Hepatocyte (in vitro differentiated cells): ENCODE data around the gene KRTAP19-5. TPM values are rescaled to one million over a fixed set of nuclear protein-coding genes. Genes with fewer than 3 reads are reported as not detected.
A peak's percentile ranks its signal among the peaks of the same experiment; 100 is the strongest.
"Not testable (repeated sequence)": the region's sequence is repeated elsewhere in the genome, so short reads cannot be mapped to it uniquely, and the experiment has no call there.

Source experiments
- DNase-seq: peaks from one replicate; pipeline ENCODE4 v3.0.0-alpha.2; 2016; ENCODE audit warnings: low spot score
- H2AFZ ChIP-seq: fragments of 200-600 bp; sonication (generic); 2 replicates; pipeline ENCODE4 v1.6.0; 2016; ENCODE audit warnings: antibody characterized with exemption, mild to moderate bottlenecking
- H3K27ac ChIP-seq: fragments of 200-600 bp; sonication (generic); 2 replicates; pipeline ENCODE4 v1.5.1; 2016; ENCODE audit warnings: mild to moderate bottlenecking
- H3K27me3 ChIP-seq: fragments of 200-600 bp; sonication (generic); 2 replicates; pipeline ENCODE4 v1.6.1; 2016
- H3K36me3 ChIP-seq: fragments of 200-600 bp; sonication (generic); replicated peaks from 2 replicates; pipeline ENCODE4 v1.5.1; 2016; ENCODE audit warnings: low read depth; ENCODE audit not compliant: insufficient read depth
- H3K4me1 ChIP-seq: fragments of 200-600 bp; sonication (generic); 2 replicates; pipeline ENCODE4 v1.5.1; 2016; ENCODE audit warnings: mild to moderate bottlenecking, moderate library complexity; ENCODE audit not compliant: insufficient read depth
- H3K4me2 ChIP-seq: fragments of 200-600 bp; sonication (generic); 2 replicates; pipeline ENCODE4 v1.6.0; 2016
- H3K4me3 ChIP-seq: fragments of 200-600 bp; sonication (generic); 2 replicates; pipeline ENCODE4 v1.5.1; 2016; ENCODE audit warnings: mild to moderate bottlenecking
- H3K79me2 ChIP-seq: fragments of 200-600 bp; sonication (generic); 2 replicates; pipeline ENCODE4 v1.6.0; 2017; ENCODE audit warnings: mild to moderate bottlenecking
- H3K9me2 ChIP-seq: fragments of 200-600 bp; sonication (generic); replicated peaks from 2 replicates; pipeline ENCODE4 v1.6.0; 2017; ENCODE audit warnings: mild to moderate bottlenecking; ENCODE audit not compliant: insufficient read depth
- H3K9me3 ChIP-seq: fragments of 200-600 bp; sonication (generic); 2 replicates; pipeline ENCODE4 v1.5.1; 2016; ENCODE audit warnings: low read depth, mild to moderate bottlenecking
- H4K20me1 ChIP-seq: fragments of 200-600 bp; sonication (generic); 2 replicates; pipeline ENCODE4 v1.6.0; 2016; ENCODE audit warnings: mild to moderate bottlenecking; ENCODE audit not compliant: insufficient read depth, poor library complexity, severe bottlenecking
- EZH2 ChIP-seq: fragments of 200-600 bp; sonication (generic); IDR thresholded peaks from 2 replicates; pipeline ENCODE4 v1.6.1; 2016; ENCODE audit warnings: antibody characterized with exemption, mild to moderate bottlenecking, borderline replicate concordance
- EZH2phosphoT487 ChIP-seq: fragments of 200-600 bp; sonication (generic); IDR thresholded peaks from one replicate; pipeline ENCODE4 v1.6.1; 2018; ENCODE audit warnings: antibody characterized with exemption, mild to moderate bottlenecking, low read depth, moderate library complexity; ENCODE audit not compliant: unreplicated experiment, severe bottlenecking
- WGBS: methylation state at CpG from one replicate; pipeline ENCODE4 v1.1.6; 2016; ENCODE audit warnings: low lambda C conversion rate; ENCODE audit errors: missing lambda C conversion rate; 5-methylcytosine and 5-hydroxymethylcytosine counted together
- polyA plus RNA-seq: library from polyadenylated mRNA; unstranded; fragments of >200 nt; fragmentation: Nextera tagmentation; extraction: Ambion mirVana; gene quantifications from 2 replicates; pipeline ENCODE4 v1.2.1, GENCODE V29; 2016
- total RNA-seq: library from RNA; depleted of rRNA; stranded (reverse); fragments of >200 nt; gene quantifications from 2 replicates; pipeline ENCODE4 v1.2.3, GENCODE V29; 2014
- TF ChIP-seq, protein P1 (sequence below): fragments of 200-600 bp; sonication (generic); IDR thresholded peaks from 2 replicates; pipeline ENCODE4 v1.5.1; 2016; ENCODE audit warnings: antibody characterized with exemption, mild to moderate bottlenecking; ENCODE audit not compliant: poor library complexity

The KRTAP19-5 gene
- total and polyA plus RNA-seq, 2 experiments from 2014 or later, result not detected

DNA sequence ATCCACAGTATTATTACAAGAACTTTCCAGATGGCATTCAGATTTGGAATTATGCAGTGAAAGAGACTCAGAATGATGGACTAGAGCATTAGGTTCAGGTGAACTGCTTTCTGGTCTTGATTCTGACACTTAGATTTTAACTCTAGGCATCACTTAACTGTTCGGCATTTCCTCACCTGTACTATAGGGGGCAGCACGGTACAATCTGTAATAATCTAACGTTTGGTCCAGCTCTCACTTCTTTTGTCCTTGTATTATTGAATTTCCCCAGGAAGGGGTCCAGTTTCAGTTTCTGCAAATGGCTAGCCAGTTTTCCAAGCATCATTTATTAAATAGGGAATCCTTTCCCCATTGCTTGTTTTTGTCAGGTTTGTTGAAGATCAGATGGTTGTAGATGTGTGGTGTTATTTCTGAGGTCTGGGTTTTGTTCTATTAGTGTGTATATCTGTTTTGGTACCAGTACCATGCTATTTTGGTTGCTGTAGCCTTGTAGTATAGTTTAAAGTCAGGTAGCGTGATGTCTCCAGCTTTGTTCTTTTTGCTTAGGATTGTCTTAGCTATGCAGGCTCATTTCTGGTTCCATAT lies 3.8 kb upstream of the KRTAP19-5 start:
- whole genome bisulfite sequencing, result 24% methylated on average over 4 of the region's 4 CpGs
- DNase-seq, result peak; percentile 22
- not testable (repeated sequence) for H3K4me1 ChIP-seq

GRCh38 chr21:30497065-30497464 lies 4.9 kb downstream of the KRTAP19-5 start, which contains the start of gene KRTAP19-4:
Gene KRTAP19-4 (minus strand): TSS chr21:30497165. CDS start chr21:30497110, 55 bp downstream.
- TF ChIP-seq, protein P1, sequence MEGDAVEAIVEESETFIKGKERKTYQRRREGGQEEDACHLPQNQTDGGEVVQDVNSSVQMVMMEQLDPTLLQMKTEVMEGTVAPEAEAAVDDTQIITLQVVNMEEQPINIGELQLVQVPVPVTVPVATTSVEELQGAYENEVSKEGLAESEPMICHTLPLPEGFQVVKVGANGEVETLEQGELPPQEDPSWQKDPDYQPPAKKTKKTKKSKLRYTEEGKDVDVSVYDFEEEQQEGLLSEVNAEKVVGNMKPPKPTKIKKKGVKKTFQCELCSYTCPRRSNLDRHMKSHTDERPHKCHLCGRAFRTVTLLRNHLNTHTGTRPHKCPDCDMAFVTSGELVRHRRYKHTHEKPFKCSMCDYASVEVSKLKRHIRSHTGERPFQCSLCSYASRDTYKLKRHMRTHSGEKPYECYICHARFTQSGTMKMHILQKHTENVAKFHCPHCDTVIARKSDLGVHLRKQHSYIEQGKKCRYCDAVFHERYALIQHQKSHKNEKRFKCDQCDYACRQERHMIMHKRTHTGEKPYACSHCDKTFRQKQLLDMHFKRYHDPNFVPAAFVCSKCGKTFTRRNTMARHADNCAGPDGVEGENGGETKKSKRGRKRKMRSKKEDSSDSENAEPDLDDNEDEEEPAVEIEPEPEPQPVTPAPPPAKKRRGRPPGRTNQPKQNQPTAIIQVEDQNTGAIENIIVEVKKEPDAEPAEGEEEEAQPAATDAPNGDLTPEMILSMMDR, result no peak
- TF ChIP-seq EZH2phosphoT487, result no peak
- no peak for TF ChIP-seq EZH2
- DNase-seq, result no peak
- no peaks in the 10 kb centered on the region for H3K4me1 ChIP-seq
- H3K27me3 ChIP-seq, result no peaks in the 10 kb centered on the region
- no peaks in the 10 kb centered on the region for H3K9me3 ChIP-seq
- no peaks in the 10 kb centered on the region for H4K20me1 ChIP-seq
- H3K4me2 ChIP-seq, result no peak within 1 kb of the TSS
- H3K9me2 ChIP-seq, result no peaks in the 10 kb centered on the region
- no peak within 1 kb of the TSS for H3K27ac ChIP-seq
- no peak within 1 kb of the TSS for H2AFZ ChIP-seq
- WGBS, result 68% methylated on average over 4 of the region's 4 CpGs
- H3K79me2 ChIP-seq, result no peaks in the 10 kb centered on the region
- no peaks in the 10 kb centered on the region for H3K36me3 ChIP-seq
- no peak within 1 kb of the TSS for H3K4me3 ChIP-seq

More for the DNA sequence above, 3.8 kb upstream of the KRTAP19-5 start:
- H4K20me1 ChIP-seq, H3K9me3 ChIP-seq, H3K27ac ChIP-seq, H3K9me2 ChIP-seq, H3K27me3 ChIP-seq, H2AFZ ChIP-seq, H3K79me2 ChIP-seq, H3K4me3 ChIP-seq, H3K4me2 ChIP-seq, H3K36me3 ChIP-seq: not testable (repeated sequence)
- TF ChIP-seq, protein P1, result peak; percentile 38

- Histone ChIP-seq H3K4me1 (no peaks in the 10 kb centered on the region), H3K79me2 (no peaks in the 10 kb centered on the region), H3K9me2 (no peaks in the 10 kb centered on the region), H3K4me3 (no peak within 1 kb of the TSS), H3K4me2 (no peak within 1 kb of the TSS), H2AFZ (no peak within 1 kb of the TSS), H3K27me3 (no peaks in the 10 kb centered on the region), H4K20me1 (no peaks in the 10 kb centered on the region), H3K9me3 (no peaks in the 10 kb centered on the region), H3K36me3 (no peaks in the 10 kb centered on the region), H3K27ac (no peak within 1 kb of the TSS)
- 77% methylated on average over 2 of the region's 2 CpGs for WGBS
- TF ChIP-seq EZH2 (no peak), EZH2phosphoT487 (no peak)
- TF ChIP-seq, protein P1, result no peak
- no peak for DNase-seq
Measured at GRCh38 chr21:30491963-30492428, 9.9 kb downstream of the KRTAP19-5 start, which contains the start of gene KRTAP19-3. Gene KRTAP19-3 (minus strand): TSS chr21:30492013. CDS start chr21:30491957, 56 bp downstream.

DNA sequence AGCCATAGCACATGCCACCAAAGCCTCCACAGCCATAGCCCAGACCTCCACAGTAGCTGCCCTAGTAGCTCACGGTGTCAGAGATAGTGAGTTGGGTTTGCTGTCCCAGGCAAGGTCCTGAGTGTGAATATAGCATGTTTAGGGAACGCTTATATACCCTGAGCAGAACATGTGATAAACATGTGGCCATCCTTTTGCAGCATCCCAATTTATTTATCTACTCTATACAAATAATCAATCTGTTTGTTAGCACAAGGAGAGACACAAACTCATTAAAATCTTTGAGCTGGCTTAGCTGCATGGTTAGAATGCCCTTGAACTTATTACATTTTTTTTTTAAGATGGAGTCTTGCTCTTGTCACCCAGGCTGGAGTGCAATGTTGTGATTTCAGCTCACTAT lies 14.6 kb downstream of the KRTAP19-5 start, which contains the start of gene KRTAP19-2:
TSS of gene KRTAP19-2 (minus strand) at position 101 of the 400 bp plus-strand sequence. CDS start at position 13, 88 bp downstream.
- Histone ChIP-seq H4K20me1 (no peaks in the 10 kb centered on the region), H3K27ac (no peak within 1 kb of the TSS), H3K9me3 (no peaks in the 10 kb centered on the region), H3K9me2 (no peaks in the 10 kb centered on the region), H3K4me1 (no peaks in the 10 kb centered on the region), H3K36me3 (no peaks in the 10 kb centered on the region), H3K4me2 (no peak within 1 kb of the TSS), H3K4me3 (no peak within 1 kb of the TSS), H3K79me2 (no peaks in the 10 kb centered on the region), H2AFZ (no peak within 1 kb of the TSS), H3K27me3 (no peaks in the 10 kb centered on the region)
- 84% methylated on average over 2 of the region's 2 CpGs for WGBS
- TF ChIP-seq EZH2, result no peak
- TF ChIP-seq EZH2phosphoT487, result no peak
- TF ChIP-seq, protein P1, result no peak
- no peak for DNase-seq
